ENCODE data around the gene NUB1.
"Not testable (repeated sequence)": the region's sequence is repeated elsewhere in the genome, so short reads cannot be mapped to it uniquely, and the experiment has no call there.

The NUB1 gene, protein sequence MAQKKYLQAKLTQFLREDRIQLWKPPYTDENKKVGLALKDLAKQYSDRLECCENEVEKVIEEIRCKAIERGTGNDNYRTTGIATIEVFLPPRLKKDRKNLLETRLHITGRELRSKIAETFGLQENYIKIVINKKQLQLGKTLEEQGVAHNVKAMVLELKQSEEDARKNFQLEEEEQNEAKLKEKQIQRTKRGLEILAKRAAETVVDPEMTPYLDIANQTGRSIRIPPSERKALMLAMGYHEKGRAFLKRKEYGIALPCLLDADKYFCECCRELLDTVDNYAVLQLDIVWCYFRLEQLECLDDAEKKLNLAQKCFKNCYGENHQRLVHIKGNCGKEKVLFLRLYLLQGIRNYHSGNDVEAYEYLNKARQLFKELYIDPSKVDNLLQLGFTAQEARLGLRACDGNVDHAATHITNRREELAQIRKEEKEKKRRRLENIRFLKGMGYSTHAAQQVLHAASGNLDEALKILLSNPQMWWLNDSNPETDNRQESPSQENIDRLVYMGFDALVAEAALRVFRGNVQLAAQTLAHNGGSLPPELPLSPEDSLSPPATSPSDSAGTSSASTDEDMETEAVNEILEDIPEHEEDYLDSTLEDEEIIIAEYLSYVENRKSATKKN

DNA sequence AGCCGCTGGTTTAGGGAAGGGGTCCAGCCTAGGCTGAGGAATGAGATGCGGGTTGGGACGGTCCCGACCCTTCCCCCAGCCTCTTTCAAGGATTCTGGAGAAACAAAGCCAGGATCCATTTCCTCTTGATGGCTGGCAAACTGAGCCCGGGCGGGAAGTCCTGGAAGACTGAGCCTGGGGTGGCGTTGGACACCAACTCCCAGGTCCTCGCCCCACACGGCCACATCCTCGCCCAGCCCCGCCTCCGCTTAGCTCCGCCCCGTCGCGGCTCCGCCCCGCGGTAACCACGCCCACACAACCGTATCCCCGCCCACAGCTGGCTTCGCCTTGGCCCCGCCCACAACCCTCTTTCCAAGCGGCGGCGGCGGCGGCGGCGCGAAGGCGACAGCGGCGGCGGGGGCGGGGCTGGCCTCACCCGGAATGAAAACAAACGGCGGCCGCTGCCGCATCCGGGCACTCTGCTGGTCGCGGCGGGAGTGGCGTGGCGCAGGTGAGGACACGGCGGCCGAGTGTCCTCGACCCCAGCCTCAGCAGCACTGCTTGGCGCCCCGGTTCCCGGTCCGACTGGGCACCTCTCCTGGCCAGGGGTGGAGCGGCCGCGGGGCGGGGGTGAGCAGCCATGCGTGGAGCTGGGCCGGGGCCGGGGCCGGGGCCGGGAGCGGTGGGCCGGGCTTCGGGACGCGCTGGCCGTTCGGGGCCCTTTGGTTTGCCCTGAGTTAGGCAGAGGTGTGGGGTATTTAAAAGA lies at the start of gene NUB1:
Gene NUB1 (plus strand): TSS at position 456 of the 745 bp plus-strand sequence. CDS start 3,538 bp downstream, outside the sequence.
- DNase-seq: peak; percentile 67 to 73

DNA sequence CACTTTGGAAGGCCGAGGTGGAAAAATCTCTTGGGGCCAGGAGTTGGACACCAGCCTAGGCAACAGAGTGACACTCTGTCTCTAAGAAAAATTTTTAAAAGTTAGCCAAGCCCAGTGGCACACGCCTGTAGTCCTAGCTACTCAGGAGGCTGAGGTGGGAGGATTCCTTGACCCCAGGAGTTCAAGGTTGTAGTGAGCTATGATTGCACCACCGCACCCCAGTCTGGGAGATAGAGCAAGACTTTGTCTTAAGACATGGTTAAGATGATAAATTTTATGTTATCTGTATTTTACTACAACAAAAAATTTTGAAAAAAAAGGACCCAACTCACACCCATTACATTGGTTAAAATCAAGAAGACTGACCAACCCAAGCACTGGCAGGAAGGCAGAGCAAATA lies 48.8 kb upstream of the NUB1 start:
- no peak for DNase-seq

DNA sequence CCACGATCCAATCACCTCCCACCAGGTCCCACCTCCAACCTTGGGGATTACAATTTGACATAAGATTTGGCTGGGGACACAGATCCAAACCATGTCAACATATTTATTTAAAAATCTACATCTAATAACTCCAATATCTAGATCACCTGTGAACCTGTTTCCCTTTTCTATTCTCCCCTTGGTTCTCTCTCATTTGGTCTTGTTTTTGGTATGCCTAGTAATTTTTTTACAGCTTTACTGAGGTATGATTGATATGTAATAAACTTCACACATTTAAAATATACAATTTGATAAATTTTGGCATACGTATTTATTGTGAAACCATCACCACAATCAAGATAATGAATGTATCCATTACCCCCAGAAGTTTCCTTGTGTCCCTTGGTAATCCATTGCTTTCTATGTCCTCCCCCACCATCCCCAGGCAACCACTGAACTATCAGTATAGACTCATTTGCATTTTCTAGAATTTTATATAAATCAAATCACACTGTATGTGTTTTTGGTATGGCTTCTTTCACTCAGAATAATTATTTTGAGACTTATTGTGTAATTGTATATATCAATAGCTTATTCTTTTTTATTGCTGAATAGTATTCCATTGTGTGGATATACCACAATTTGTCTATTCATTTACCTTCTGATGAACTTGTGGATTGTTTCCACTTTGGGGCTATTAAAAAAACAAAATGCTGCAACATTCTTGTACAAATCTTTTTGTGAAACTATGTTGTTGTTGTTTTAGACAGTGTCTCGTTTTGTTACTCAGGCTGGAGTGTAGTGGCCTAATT lies 45.2 kb upstream of the NUB1 start:
- no peak for DNase-seq

DNA sequence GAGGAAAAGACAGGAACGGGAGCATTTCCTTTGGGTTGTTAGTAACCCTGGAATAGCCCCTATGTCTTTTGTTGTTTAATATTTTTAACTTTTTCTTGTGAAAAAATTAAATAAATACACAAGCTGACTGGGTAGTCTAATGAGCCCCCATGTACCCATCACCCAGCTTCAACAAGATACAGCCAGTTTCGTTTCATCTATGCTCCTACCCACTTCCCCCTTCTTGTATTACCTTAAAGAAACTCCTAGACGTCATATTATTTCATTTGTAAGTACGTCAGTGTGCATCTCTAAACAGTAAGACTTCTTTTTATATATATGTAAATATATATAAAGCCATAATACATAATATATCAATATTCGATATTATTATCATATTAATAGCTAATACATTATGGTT lies 42.8 kb upstream of the NUB1 start:
- DNase-seq: no peak

DNA sequence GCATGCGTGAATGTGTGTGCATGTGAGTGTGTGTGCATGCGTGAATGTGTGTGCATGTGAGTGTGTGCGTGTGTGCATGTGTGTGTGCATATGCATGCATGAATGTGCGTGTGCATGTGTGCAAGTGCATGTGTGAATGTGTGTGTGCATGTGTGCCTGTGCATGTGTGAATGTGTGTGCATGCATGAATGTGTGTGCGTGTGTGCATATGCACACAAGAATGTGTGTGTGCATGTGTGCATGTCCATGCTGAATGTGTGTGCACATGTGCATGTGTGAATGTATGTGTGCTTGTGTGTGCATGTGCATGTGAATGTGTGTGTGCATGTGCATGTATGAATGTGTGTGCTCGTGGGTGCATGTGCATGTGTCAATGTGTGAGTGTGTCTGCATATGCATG lies 42.1 kb upstream of the NUB1 start:
- DNase-seq: no peak

DNA sequence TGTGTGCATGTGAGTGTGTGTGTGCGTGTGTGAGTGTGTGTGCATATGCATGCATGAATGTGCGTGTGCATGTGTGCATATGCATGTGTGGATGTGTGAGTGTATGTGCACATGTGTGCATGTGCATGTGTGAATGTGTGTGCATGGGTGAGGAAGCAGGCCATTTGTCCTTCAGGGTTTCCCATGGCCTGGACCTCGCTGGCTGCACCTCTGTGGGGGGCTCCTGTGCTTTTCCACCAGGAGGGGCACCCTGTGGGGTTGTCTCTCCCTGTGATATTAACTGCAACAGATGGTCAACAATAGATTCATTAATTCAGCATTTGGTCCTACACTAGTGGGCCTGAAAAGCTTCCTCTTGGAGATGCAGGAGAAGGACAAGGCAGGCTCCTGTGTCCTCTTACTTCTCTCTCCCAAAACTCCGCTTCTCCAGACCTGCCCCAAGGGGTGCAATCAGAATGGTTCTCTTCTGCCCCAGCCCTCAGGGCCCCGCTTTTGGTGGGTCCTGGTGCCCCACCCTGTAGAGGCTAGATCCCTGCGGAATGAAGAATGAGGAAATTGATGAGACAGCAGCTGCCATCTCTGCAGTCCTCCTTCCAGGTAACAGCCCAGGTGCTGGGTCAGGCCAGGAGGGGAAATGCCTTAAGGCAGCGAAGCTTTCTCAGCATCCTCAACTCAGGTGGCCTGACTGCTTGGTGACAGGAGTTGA lies 41.5 kb upstream of the NUB1 start:
- DNase-seq: no peak

DNA sequence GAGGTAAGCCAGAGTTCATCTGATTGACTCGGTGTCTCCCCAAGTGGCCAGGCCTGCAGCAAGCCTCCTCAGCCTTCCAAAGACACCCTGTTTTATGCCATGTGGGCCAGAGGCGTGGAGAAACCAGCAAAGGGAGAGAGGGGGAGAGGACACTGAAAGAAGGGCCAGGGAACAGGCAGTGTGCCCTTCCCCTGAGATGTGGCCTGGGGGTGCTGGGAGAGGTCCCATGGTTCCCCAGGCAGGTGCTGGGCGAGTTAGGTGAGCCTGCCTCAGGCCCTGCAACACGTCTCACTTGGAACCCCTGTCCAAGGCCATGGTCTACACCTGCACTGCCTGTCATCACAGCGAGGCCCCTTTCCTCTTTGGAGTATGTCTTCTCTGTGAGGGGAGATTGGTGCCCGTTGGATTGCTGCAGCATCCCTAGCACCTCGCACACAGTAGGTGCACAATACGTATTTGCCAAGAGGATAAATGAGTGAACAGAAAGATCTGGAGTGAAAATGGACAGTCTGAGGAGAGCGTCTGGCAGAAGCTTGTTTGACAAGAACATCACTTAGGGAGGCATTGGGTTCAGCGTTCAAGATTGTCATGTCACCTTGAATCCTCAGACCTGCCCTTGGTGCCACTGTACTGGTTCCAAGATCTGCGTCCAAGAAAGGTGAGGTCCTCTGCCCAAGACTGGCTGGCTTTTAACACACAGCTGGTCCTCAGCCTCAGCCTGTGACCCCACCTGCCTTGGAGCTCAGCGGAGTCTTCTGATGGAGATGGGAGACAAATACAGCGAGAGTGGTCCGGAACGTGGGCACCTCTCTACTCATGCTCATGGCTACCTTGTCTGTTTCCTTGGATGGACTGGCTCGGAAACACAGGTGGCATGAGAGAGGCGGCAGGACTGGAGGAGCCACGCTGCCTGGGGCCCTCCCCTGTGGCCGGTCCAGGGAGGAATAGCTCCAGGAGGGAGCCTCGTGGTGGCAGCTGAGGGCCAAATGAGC lies 39.8 kb upstream of the NUB1 start:
- DNase-seq: no peak

DNA sequence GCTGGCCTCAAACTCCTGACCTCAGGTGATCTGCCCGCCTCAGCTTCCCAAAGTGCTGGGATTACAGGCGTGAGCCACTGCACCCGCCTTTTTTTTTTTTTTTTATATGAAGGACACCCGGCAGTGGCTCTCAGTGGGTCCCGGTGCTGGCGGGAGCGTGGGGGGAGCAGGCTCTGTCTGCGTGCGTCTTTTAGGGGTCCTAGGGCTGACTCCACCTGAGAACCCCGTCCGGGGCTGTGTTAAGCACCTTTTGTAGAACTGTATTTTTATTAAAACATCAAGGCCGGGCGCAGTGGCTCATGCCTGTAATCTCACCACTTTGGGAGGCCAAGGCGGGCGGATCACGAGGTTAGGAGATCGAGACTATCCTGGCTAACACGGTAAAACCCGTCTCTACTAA lies 37.4 kb upstream of the NUB1 start:
- not testable (repeated sequence) for DNase-seq

DNA sequence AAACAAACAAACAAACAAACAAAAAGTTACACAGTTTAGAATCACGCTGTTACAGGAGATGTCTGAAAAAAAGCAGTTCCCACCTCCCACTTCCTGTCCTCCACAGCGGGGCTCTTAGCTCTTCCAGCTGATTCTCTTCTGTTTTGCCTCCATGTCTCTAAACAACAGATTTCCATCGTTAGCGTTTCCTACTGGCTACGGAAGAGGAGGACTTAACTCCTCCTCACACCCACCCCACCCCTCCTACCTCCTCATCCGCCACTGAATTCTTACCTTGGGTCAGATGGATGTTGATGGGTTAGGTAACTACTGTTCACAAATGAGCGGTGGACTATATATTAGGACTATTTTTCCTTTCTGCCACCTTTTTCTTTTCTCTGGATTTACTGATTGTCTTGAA lies 36.8 kb upstream of the NUB1 start:
- no peak for DNase-seq

DNA sequence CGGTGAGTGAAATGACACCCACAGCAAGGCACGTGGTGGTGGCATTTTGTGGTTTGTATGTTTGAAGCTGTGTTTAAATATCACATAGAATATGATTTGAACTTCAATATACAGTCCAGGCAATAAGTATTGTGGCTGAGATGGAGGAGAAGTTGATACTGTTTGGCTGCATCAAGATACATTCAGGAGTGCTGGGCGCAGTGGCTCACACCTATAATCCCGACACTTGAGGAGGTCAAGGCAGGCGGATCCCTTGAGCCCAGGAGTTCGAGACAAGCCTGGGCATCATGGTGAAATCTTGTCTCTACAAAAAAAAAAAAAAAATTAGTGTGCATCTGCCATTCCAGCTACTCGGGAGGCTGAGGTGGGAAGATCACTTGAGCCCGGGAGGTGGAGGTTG lies 35.2 kb upstream of the NUB1 start:
- no peak for DNase-seq

DNA sequence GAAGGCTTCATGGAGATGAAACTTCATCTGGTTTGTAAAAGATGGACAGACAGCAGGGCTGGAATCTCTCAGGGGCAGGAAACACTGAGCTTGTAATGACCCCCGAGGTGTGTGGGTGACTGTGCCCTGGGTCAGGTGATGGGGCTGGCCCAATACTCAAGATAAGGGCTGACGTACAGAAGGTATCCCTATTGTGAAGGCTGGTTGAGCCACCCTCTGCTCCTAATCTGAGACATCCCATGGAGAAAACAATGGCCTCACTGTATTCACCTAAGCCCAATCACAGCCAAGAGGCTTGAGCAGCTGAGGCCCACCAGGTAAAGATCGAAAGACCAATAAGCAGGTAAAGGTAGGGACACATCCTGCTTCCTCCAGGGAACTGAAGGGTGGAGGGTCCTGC lies 34.8 kb upstream of the NUB1 start:
- DNase-seq: no peak

DNA sequence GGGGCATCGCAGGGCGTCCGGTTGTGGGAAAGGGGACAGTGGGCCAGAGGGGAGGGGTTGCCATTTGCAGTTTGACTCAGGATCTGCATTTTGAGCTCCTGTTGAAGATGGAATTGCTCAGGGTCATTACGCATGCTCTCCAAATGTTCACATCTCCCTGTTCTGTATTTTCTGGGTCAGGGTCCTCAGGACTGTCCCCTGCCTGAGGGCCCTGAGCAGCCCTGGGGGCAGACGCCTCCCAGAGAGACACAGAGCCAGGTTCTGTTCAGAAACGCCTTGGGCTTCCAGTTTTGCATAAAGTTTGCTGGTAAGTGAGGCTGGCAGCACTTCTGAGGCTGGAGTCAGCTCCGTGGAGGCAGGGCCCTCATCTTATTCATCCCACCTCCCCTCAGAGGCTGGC lies 34.1 kb upstream of the NUB1 start:
- DNase-seq: no peak

DNA sequence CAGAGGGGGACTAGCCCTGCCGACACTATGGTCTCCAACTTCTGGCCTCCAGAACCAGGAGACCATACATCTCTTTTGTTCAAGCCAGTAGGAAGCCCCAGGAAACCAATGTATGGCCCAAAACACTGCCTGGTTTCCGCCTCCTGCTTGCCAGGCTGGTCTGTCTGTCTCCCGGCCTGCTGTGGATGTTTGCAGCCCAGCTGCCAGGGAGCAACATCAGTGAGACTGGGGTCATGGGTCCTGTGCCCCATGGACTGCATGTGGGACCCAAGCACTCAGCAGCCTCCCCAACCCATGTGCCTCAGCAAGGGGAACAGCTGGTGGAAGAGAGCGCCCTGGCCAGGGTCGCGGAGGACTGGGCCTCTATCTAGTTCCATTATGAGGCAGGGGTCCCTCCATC lies 33.4 kb upstream of the NUB1 start:
- no peak for DNase-seq

DNA sequence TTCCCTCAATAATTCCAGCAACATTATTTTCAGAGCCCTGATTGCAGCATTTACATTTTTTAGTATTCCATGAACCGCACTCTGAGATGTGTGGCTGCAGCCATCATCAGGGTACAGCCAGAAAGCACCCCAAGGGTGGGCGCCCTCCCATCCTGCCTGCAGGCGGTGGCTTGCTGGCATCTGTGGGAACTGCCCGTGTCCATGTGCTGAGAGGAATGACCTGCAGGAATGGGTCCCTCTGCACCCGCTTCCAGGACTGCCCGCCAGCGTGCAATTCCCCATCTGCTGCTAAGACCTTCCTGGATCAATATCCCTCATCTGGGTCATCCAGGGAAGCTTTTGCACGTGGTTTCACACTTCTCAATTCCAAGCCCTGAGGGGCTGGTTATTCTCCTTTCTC lies 32.8 kb upstream of the NUB1 start:
- DNase-seq: no peak

DNA sequence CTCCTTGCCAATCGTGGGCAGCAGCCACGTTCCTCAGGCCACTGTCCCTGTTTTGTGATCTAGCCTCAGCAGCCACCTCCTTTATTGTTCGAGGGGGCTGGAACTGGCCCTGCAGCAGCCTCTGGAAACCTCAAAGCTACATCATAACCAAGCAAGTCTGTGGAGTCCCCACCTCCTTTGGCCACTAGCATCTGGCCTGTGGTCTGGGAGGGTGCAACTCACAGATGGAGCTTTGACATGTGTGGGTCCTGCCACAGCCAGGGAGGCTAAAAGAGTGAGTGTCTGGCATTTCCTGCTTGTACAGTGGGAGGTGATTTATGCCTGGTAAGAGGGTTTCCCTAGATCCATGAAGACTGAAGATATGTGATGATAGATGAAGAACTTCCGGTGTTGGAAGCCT lies 32.3 kb upstream of the NUB1 start:
- no peak for DNase-seq

DNA sequence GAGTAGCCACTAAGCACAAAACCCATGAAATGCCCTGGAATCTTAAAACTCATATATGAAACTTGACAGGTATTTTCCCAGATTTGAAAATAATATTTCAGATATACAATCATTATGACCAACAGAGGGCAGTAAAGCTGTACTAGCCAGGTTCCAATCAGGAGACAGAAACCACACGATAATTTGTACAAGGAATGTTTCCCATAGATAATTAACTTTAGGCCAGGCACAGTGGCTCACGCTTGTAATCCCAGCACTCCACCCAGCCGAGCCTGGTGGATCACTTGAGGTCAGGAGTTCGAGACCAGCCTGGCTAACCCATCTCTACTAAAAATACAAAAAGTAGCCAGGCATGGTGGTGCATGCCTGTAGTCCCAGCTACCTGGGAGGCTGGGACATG lies 31.0 kb upstream of the NUB1 start:
- DNase-seq: peak; percentile 38 to 68

DNA sequence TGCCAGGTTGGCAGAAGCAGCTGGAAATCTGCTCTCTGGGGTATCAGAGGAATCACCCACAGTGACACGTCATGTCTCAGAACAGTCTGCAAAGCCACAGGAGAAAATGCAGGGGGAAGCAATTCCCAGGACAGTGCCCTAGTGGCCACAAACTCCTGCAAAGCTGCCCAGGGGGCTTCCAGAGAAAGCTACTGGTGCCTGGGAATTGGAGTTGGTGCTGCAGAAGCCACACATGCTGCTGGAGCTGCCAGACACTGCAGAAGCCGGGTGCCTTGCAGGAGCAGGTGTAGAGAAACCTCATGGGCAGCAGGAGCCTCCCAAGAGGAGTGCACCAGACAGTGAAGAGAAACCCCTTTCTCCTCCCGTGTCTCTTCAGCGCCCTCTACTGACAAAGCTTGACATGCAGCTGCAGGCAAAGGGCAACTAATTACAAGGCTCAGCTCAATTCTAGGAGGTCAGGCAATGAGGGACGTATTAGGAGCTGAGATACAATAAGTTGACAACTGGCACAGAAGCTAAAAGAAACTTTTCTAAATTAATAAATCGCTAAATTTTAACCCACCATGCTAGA lies 30.2 kb upstream of the NUB1 start:
- peak; percentile 58 to 63 for DNase-seq

DNA sequence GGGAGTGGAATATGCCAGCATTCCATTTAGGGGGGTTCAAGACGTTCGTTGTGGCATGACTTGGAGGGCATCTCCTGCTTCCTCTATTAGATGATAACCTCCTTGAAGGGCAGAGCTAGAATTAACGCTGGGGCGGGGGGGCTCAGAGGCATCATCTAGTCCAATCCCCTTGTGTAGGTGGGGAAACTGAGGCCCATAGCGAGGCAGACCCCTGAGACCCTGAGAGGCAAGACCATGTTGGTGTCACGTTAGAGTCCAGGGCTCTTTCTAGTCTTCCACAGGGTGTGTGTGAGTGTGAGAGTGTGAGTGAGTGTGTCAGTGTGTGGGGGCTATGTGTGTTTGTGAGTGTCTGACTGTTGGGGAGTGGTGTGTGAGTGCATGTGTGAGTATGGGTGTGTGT lies 29.3 kb upstream of the NUB1 start:
- no peak for DNase-seq

DNA sequence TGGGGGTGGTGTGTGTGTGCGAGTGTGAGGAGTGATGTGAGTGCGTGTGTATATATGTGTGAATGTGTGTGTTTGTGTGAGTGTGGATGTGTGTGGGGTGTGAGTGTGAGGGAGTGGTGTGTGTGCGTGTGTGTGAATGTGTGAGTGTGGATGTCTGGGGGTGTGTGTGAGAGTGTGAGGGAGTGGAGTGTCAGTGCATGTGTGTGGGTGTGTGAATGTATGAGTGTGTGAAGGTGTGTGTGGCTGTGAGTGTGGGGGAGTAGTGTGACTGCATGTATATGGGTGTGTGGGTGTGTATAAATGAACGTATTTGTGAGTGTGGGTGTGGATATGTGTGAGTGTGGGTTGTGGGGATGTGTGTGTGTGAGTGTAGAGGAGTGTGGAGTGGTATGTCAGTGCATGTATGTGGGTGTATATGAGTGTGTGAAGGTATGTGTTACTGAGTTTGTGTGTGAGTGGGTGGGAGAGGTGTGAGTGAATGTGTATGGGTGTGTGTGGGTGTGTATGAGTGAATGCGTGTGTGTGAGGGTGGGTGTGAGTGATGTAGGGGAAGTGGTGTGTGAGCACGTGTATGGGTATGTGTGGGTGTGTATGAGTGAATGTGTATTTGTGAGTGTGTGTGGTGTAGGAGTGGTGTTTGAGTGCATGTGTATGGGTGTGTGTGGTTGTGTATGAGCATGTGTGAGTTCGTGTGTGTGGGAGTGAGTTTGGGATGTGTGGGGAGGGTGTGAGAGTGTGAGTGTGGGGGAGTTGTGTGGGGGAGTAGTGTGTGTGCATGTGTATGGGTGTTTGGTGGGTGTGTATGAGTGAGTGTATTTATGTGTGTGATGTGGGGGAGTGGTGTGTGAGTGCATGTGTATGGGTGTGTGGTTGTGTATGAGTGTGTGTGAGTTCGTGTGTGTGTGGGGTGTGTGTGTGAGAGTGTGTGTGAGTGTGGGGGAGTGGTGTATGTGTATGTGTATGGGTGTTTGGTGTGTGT lies 28.5 kb upstream of the NUB1 start:
- no peak for DNase-seq

DNA sequence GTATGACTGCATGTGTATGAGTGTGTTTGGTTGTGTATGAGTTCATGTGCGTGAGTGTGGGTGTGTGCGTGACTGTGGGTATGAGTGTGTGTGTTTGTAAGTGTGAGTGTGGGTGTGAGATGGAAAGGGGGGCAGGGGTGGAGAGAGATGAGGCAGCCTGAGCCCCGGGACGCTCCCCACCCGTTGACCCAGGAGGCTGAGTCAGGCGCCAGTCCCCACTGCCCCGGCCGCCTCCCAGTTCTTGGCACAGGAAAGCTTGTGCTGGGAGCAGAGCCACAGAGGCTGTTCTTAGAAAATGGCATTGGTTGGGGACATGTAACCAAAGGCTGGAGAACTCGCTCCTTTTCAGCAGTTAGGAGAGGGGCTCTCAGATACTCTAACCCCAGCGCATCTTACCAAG lies 27.8 kb upstream of the NUB1 start:
- DNase-seq: no peak

Data from Kasumi-1 (cell line).